Activated naive CD8-positive, alpha-beta T cell (primary cell): ENCODE measurements around the gene GAPDH.
A peak's percentile ranks its signal among the peaks of the same experiment; 100 is the strongest.

Source experiments
- H3K27ac Mint-ChIP-seq: one replicate; pipeline ENCODE4 v1.8.0; 2021; ENCODE audit warnings: mixed read lengths
- H3K27me3 Mint-ChIP-seq: one replicate; pipeline ENCODE4 v1.8.0; 2021; ENCODE audit warnings: mixed read lengths
- H3K36me3 Mint-ChIP-seq: one replicate; pipeline ENCODE4 v1.8.0; 2021; ENCODE audit warnings: mixed read lengths
- H3K4me1 Mint-ChIP-seq: one replicate; pipeline ENCODE4 v1.8.0; 2021; ENCODE audit warnings: low read depth, mixed read lengths
- H3K4me3 Mint-ChIP-seq: one replicate; pipeline ENCODE4 v1.8.0; 2021; ENCODE audit warnings: mild to moderate bottlenecking, mixed read lengths
- H3K9me3 Mint-ChIP-seq: one replicate; pipeline ENCODE4 v1.8.0; 2021; ENCODE audit warnings: low read depth, mixed read lengths

Gene GAPDH

DNA sequence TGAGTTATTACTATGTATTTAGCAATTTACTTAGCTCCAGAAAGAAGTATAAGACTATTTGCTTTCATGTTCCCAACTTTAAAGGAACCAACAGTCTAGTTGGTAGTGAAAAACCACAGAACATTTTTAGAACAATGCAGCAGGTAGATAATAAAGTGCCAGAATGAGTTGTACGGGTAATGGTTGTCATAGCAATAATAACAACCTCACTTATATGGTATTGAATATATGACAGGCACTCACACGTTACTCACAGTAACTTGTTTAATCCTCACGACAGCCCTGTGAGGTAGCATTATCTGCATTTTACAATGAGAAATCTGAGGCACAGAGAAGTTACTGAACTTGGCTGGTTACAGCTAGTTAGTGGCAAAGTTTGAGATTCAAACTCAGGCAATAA lies 10.6 kb upstream of the GAPDH start:
- peak overlapping the region; percentile 5 for H3K27ac Mint-ChIP-seq
- peaks cover 2% of the 10 kb centered on the region for H3K36me3 Mint-ChIP-seq
- H3K4me3 Mint-ChIP-seq, result no peak overlapping the region
- H3K27me3 Mint-ChIP-seq, result no peaks in the 10 kb centered on the region
- H3K4me1 Mint-ChIP-seq, result peaks cover 1% of the 10 kb centered on the region
- no peaks in the 10 kb centered on the region for H3K9me3 Mint-ChIP-seq

DNA sequence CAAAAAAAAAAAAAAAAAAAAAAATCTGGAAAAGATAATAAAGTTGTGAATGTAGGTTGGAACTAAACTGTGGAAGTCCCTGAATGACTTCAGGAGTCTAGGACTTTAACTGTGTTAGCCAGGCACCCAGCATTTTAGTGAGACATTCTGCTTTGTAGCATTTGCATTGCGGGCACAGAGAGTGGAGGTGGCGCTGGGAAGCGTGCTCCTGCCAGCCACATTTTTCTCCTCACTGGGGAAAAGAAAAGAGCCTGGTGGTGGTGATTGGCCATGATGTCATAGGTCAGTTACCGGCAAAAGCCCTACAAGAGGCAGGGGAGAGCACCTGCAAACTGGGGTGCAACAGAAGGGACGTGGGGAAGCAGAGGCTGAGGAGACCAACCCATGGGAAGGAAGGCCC lies 9.7 kb upstream of the GAPDH start:
- peaks cover 2% of the 10 kb centered on the region for H3K36me3 Mint-ChIP-seq

DNA sequence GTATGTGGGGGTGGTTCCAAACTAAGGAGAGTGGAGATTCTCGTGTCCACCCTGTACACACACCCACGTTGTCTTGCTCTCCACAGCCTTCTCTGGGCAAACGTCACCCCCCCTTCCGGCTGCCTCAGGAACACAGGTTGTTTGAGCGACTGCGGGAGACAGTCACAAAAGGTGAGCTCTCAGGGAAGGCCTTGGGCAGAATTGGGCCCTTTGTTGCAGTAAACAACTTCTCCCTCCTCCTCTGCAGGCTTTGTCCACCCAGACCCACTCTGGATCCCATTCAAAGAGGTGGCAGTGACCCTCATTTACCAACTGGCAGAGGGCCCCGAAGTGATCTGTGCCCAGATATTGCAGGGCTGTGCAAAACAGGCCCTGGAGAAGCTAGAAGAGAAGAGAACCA lies 8.1 kb upstream of the GAPDH start:
- no peaks in the 10 kb centered on the region for H3K9me3 Mint-ChIP-seq
- H3K4me1 Mint-ChIP-seq, result peaks cover 1% of the 10 kb centered on the region
- H3K27me3 Mint-ChIP-seq, result no peaks in the 10 kb centered on the region
- no peak overlapping the region for H3K4me3 Mint-ChIP-seq
- H3K36me3 Mint-ChIP-seq, result peaks cover 8% of the 10 kb centered on the region
- H3K27ac Mint-ChIP-seq, result peak overlapping the region; percentile 70

More for the DNA sequence above, 9.7 kb upstream of the GAPDH start:
- Mint-ChIP-seq H3K4me1 (peaks cover 1% of the 10 kb centered on the region), H3K27me3 (no peaks in the 10 kb centered on the region), H3K9me3 (no peaks in the 10 kb centered on the region), H3K4me3 (no peak overlapping the region), H3K27ac (no peak overlapping the region)

DNA sequence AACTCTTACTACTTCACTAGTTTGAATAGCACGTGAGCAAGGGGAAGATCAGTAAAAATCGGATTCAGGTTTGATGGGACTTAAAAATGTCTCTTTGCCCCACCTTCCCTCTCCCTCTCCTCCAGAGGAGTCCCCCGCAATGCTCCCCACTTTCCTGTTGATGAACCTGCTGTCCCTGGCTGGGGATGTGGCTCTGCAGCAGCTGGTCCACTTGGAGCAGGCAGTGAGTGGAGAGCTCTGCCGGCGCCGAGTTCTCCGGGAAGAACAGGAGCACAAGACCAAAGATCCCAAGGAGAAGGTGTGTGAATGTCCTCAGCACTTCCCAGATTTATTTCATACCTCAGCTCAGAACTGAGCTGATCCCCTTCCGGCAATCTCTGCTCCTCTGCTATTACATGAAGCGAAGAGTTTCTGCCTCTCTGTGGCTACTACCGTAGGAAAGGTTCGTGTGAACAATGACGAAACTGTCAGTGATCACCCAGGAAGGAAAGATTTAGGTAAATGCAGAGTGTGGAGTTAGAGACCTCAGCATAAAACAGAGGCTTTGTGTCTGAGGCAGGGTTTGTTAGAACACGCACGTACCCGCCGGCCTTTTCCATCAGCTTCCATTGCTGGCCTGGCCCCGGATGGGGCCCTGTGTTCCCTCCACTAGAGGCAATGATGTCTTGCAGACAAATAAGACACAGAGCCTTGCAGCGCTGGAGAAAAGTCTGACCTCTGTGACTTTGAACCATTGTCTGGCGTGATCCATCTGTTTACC lies 7.4 kb upstream of the GAPDH start:
- Mint-ChIP-seq H3K4me3 (no peak overlapping the region), H3K27ac (no peak overlapping the region), H3K4me1 (peaks cover 4% of the 10 kb centered on the region), H3K9me3 (no peaks in the 10 kb centered on the region), H3K27me3 (no peaks in the 10 kb centered on the region), H3K36me3 (peaks cover 8% of the 10 kb centered on the region)

DNA sequence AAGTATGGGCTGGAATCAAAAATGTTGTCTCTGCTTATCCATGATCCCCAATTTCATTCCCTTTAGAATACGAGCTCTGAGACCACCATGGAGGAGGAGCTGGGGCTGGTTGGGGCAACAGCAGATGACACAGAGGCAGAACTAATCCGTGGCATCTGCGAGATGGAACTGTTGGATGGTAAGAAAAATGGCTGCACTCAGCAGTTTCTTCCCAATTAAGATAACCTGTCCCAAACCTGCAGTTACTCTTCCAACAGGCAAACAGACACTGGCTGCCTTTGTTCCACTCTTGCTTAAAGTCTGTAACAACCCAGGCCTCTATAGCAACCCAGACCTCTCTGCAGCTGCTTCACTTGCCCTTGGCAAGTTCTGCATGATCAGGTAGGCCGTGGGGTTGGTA lies 6.6 kb upstream of the GAPDH start:
- Mint-ChIP-seq H3K27ac (no peak overlapping the region), H3K36me3 (peaks cover 8% of the 10 kb centered on the region), H3K4me1 (peaks cover 11% of the 10 kb centered on the region), H3K9me3 (no peaks in the 10 kb centered on the region), H3K4me3 (no peak overlapping the region), H3K27me3 (no peaks in the 10 kb centered on the region)

DNA sequence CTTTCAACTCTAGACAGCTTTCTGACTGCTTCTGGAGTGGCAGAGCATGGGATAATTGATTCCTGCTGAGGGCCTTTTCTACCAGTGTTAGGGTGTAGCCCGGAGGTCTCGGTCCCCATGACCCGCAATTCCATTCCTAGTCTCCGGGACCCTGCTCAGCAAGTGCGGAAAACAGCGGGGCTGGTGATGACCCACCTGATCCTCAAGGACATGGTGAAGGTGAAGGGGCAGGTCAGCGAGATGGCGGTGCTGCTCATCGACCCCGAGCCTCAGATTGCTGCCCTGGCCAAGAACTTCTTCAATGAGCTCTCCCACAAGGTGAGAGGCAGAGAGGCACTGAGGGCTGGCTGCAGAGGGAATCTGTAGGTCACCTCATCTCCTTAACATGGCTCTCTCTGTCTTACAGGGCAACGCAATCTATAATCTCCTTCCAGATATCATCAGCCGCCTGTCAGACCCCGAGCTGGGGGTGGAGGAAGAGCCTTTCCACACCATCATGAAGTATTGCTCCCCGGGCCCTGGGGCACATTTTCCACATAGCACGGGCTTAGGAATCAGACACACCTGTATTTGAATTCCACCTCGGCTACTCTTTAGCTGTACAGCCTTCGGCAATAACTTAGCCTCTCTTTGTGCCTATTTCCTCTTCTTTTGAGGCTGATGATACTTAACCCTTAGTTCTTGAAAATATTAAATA lies 5.6 kb upstream of the GAPDH start:
- H3K27ac Mint-ChIP-seq, result no peak overlapping the region

DNA sequence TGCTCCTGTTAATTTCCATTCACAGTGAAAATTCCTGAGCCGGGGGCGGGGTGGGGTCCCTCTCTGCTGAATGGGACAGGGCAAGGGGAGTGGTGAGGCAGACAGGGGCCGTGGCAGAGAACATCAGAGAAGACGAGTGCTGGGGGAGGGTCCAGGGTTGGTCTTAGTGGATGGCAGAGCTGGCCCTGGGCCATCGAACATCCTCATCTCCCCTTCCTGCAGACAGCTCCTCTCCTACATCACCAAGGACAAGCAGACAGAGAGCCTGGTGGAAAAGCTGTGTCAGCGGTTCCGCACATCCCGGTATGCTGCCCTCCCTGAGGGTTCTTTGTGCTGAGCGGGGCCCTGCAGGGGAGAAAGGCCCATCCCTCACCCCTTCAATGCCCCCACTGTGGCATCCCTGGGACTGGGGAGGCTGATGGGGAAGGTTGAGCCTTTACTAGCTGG lies 5.0 kb upstream of the GAPDH start:
- Mint-ChIP-seq H3K36me3 (peaks cover 6% of the 10 kb centered on the region), H3K27ac (no peak overlapping the region), H3K9me3 (no peaks in the 10 kb centered on the region), H3K4me1 (peaks cover 15% of the 10 kb centered on the region), H3K27me3 (no peaks in the 10 kb centered on the region), H3K4me3 (no peak overlapping the region)

More for the DNA sequence above, 5.6 kb upstream of the GAPDH start:
- no peaks in the 10 kb centered on the region for H3K9me3 Mint-ChIP-seq
- peaks cover 15% of the 10 kb centered on the region for H3K4me1 Mint-ChIP-seq
- no peaks in the 10 kb centered on the region for H3K27me3 Mint-ChIP-seq
- no peak overlapping the region for H3K4me3 Mint-ChIP-seq
- peaks cover 8% of the 10 kb centered on the region for H3K36me3 Mint-ChIP-seq

DNA sequence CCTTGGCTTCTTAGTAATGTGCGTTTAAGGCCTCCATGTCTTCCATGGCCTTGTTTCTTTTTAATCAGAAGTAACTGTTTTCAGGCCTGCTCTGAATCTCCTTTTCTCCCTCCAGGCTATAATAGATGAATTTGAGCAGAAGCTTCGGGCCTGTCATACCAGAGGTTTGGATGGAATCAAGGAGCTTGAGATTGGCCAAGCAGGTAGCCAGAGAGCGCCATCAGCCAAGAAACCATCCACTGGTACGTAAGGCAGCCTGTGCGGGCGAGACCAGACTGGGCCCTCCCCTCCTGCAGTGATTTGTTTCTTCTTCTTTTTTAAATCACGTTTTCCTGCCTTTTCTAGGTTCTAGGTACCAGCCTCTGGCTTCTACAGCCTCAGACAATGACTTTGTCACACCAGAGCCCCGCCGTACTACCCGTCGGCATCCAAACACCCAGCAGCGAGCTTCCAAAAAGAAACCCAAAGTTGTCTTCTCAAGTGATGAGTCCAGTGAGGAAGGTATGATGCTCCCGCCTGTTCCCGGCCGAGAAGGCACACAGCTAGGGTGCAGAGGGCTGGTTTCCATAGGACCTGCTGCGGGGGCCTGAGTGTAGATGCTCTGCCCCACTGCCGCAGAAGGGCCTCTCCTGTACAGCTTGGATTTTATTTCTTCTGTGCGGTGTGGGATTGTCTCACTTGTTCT lies 3.6 kb upstream of the GAPDH start:
- peaks cover 6% of the 10 kb centered on the region for H3K36me3 Mint-ChIP-seq
- H3K4me3 Mint-ChIP-seq, result no peak overlapping the region
- H3K27me3 Mint-ChIP-seq, result no peaks in the 10 kb centered on the region
- no peaks in the 10 kb centered on the region for H3K9me3 Mint-ChIP-seq
- peaks cover 15% of the 10 kb centered on the region for H3K4me1 Mint-ChIP-seq
- H3K27ac Mint-ChIP-seq, result peak overlapping the region; percentile 19

DNA sequence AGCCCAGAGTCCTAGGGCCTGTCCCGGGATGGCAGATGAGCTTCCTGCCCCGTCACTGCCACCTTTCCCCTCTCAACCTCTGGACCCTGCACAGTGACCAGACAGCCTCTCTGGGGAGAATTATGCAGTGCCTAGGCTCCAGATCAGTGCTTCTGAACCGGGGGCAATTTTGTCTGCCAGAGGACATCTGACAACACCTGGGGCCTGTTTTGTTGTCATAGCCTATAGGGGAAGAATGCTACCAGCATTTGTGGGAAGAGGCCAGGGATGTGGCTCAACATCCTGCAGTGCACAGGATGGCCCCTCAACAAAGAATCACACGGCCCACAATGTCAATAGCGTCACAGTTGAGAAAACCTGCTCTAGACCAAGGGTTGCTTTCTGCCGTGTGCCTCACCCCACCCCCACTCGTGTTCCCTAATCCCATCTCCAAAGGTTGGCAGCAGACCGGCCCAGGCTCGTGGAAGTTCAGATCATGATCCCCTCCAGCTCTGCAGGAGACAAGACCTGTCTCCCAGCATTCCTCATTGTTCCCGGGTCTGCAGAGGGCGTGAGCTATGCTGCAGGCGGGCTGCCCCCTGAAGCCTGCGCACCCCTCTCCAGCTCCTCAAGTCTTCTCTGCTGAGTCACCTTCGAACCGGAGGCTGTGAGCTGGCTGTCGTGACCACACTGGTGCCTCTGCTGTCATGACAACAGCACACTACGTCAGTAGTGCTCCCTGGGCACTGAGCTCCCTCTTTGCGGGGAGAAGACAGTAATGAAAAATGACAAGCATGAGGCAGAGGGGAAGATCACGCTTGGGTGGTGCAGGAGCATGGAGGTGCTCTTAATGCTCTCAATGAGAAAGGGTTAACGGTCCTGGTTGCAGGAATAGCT lies 2.0 kb upstream of the GAPDH start:
- Mint-ChIP-seq H3K27ac (peak overlapping the region; percentile 99), H3K36me3 (peaks cover 9% of the 10 kb centered on the region), H3K4me3 (peak overlapping the region; percentile 96), H3K27me3 (no peaks in the 10 kb centered on the region), H3K9me3 (no peaks in the 10 kb centered on the region), H3K4me1 (peaks cover 23% of the 10 kb centered on the region)

DNA sequence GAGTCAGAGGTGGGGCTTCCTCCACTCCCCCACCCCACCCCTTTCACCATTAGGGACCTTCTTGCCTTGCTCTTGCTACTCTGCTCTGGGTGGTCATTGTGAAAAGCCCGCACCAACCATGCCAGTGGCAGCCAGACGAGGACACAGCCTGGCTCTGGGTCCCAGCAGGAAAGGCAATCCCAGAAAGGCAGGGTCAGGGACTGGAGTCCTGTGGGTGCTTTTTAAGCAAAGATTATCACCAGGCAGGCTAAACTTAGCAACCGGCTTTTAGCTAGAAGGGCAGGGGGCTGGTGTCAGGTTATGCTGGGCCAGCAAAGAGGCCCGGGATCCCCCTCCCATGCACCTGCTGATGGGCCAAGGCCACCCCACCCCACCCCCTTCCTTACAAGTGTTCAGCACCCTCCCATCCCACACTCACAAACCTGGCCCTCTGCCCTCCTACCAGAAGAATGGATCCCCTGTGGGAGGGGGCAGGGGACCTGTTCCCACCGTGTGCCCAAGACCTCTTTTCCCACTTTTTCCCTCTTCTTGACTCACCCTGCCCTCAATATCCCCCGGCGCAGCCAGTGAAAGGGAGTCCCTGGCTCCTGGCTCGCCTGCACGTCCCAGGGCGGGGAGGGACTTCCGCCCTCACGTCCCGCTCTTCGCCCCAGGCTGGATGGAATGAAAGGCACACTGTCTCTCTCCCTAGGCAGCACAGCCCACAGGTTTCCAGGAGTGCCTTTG lies 1.2 kb upstream of the GAPDH start:
- Mint-ChIP-seq H3K9me3 (no peaks in the 10 kb centered on the region), H3K36me3 (peaks cover 11% of the 10 kb centered on the region), H3K27me3 (no peaks in the 10 kb centered on the region), H3K4me1 (peaks cover 28% of the 10 kb centered on the region), H3K4me3 (peak overlapping the region; percentile 96), H3K27ac (peak overlapping the region; percentile 99)

DNA sequence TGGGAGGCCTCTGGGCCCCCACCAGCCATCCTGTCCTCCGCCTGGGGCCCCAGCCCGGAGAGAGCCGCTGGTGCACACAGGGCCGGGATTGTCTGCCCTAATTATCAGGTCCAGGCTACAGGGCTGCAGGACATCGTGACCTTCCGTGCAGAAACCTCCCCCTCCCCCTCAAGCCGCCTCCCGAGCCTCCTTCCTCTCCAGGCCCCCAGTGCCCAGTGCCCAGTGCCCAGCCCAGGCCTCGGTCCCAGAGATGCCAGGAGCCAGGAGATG lies 729 bp upstream of the GAPDH start:
- no peaks in the 10 kb centered on the region for H3K9me3 Mint-ChIP-seq
- peaks cover 11% of the 10 kb centered on the region for H3K36me3 Mint-ChIP-seq
- peaks cover 28% of the 10 kb centered on the region for H3K4me1 Mint-ChIP-seq

DNA sequence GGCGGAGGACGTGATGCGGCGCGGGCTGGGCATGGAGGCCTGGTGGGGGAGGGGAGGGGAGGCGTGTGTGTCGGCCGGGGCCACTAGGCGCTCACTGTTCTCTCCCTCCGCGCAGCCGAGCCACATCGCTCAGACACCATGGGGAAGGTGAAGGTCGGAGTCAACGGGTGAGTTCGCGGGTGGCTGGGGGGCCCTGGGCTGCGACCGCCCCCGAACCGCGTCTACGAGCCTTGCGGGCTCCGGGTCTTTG lies 303 bp downstream of the GAPDH start:
- peaks cover 33% of the 10 kb centered on the region for H3K4me1 Mint-ChIP-seq
- peaks cover 11% of the 10 kb centered on the region for H3K36me3 Mint-ChIP-seq
- H3K27ac Mint-ChIP-seq, result peak overlapping the region; percentile 94
- H3K9me3 Mint-ChIP-seq, result no peaks in the 10 kb centered on the region
- peak overlapping the region; percentile 96 for H3K4me3 Mint-ChIP-seq
- no peaks in the 10 kb centered on the region for H3K27me3 Mint-ChIP-seq

More for the DNA sequence above, 729 bp upstream of the GAPDH start:
- peak overlapping the region; percentile 96 for H3K4me3 Mint-ChIP-seq
- H3K27ac Mint-ChIP-seq, result peak overlapping the region; percentile 99
- H3K27me3 Mint-ChIP-seq, result no peaks in the 10 kb centered on the region

DNA sequence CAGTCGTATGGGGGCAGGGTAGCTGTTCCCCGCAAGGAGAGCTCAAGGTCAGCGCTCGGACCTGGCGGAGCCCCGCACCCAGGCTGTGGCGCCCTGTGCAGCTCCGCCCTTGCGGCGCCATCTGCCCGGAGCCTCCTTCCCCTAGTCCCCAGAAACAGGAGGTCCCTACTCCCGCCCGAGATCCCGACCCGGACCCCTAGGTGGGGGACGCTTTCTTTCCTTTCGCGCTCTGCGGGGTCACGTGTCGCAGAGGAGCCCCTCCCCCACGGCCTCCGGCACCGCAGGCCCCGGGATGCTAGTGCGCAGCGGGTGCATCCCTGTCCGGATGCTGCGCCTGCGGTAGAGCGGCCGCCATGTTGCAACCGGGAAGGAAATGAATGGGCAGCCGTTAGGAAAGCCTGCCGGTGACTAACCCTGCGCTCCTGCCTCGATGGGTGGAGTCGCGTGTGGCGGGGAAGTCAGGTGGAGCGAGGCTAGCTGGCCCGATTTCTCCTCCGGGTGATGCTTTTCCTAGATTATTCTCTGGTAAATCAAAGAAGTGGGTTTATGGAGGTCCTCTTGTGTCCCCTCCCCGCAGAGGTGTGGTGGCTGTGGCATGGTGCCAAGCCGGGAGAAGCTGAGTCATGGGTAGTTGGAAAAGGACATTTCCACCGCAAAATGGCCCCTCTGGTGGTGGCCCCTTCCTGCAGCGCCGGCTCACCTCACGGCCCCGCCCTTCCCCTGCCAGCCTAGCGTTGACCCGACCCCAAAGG lies 804 bp downstream of the GAPDH start:
- Mint-ChIP-seq H3K27ac (peak overlapping the region; percentile 94), H3K4me1 (peaks cover 38% of the 10 kb centered on the region), H3K27me3 (no peaks in the 10 kb centered on the region), H3K9me3 (no peaks in the 10 kb centered on the region), H3K36me3 (peaks cover 8% of the 10 kb centered on the region), H3K4me3 (peak overlapping the region; percentile 96)

DNA sequence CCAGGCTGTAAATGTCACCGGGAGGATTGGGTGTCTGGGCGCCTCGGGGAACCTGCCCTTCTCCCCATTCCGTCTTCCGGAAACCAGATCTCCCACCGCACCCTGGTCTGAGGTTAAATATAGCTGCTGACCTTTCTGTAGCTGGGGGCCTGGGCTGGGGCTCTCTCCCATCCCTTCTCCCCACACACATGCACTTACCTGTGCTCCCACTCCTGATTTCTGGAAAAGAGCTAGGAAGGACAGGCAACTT lies 1.3 kb downstream of the GAPDH start:
- peak overlapping the region; percentile 94 for H3K27ac Mint-ChIP-seq
- peak overlapping the region; percentile 96 for H3K4me3 Mint-ChIP-seq
- H3K27me3 Mint-ChIP-seq, result no peaks in the 10 kb centered on the region
- H3K36me3 Mint-ChIP-seq, result peaks cover 6% of the 10 kb centered on the region
- no peaks in the 10 kb centered on the region for H3K9me3 Mint-ChIP-seq
- H3K4me1 Mint-ChIP-seq, result peaks cover 44% of the 10 kb centered on the region
